Measurements from ENCODE around the gene SSRP1.

DNA sequence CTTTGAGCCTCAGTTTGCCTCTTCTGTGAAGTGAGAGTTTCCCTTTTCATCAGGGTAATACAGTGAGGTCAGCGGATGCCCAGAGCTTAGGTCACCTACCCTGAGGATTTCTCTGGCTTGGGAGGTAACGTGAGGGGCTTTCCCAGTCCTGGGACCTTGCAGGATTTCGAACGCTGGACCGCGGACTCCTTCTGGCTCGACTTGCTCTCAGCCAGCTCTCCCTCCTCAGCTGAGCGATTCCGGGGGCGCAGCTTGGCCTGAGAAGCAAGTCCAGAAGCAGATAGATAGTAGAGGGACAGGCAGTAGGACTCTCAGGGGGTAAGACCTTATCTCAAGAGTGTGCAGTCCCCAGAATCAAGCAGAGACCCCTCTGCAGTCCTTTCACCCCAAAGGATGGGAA is 34.9 kb downstream of the SSRP1 start:
- TF ChIP-seq, protein P1, sequence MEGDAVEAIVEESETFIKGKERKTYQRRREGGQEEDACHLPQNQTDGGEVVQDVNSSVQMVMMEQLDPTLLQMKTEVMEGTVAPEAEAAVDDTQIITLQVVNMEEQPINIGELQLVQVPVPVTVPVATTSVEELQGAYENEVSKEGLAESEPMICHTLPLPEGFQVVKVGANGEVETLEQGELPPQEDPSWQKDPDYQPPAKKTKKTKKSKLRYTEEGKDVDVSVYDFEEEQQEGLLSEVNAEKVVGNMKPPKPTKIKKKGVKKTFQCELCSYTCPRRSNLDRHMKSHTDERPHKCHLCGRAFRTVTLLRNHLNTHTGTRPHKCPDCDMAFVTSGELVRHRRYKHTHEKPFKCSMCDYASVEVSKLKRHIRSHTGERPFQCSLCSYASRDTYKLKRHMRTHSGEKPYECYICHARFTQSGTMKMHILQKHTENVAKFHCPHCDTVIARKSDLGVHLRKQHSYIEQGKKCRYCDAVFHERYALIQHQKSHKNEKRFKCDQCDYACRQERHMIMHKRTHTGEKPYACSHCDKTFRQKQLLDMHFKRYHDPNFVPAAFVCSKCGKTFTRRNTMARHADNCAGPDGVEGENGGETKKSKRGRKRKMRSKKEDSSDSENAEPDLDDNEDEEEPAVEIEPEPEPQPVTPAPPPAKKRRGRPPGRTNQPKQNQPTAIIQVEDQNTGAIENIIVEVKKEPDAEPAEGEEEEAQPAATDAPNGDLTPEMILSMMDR (IDR thresholded peaks at IDR 0.05) = no peak
- TF ChIP-seq POLR2A (IDR thresholded peaks at IDR 0.05) = no peak

Data from thyroid gland (tissue), 4 donors.